ENCODE data around the gene PDXDC1. TPM values are rescaled to one million over a fixed set of nuclear protein-coding genes. Genes with fewer than 3 reads are reported as not detected.
"Not testable (repeated sequence)": the region's sequence is repeated elsewhere in the genome, so short reads cannot be mapped to it uniquely, and the experiment has no call there.

PDXDC1 gene
- total RNA-seq, 1 experiment from 2014 or later: 58.4 TPM

DNA sequence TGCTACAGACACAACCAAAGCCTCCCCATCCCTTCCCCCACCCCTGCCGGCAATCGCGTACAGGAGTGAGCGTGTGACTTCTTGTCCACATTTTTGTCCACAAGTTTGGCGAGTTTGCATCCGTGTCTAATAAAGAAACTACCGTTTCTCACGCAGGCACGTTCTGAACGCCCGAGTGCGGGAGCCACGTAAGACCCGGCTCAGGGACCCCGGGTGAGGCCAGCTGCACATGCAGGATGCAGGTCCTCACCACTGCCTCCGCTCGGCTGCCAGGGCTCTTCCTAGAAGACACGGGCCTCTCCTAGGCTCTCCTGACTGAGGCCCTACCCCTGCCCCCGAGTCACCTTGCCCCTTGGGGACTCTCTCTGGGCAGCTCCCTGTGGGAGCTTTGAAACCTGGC lies 174.0 kb downstream of the PDXDC1 start:
- H3K27ac ChIP-seq (ENCODE audit: low read length); H3K9me3 ChIP-seq (ENCODE audit: low read length); DNase-seq; H3K9me2 ChIP-seq (replicated peaks; ENCODE audit: insufficient read depth, low read length); H3K9ac ChIP-seq (ENCODE audit: low read length); H3K27me3 ChIP-seq (ENCODE audit: low read length); H3K4me2 ChIP-seq (ENCODE audit: low read depth, low read length, poor library complexity, severe bottlenecking); H3K4me1 ChIP-seq (ENCODE audit: low read length); H3K79me2 ChIP-seq (ENCODE audit: low read length); H3K36me3 ChIP-seq (ENCODE audit: insufficient read depth, low read length); H2AFZ ChIP-seq (ENCODE audit: low read length); H3K4me3 ChIP-seq (ENCODE audit: low read length); H4K20me1 ChIP-seq (ENCODE audit: insufficient read depth, low read depth, low read length): not testable (repeated sequence)

DNA sequence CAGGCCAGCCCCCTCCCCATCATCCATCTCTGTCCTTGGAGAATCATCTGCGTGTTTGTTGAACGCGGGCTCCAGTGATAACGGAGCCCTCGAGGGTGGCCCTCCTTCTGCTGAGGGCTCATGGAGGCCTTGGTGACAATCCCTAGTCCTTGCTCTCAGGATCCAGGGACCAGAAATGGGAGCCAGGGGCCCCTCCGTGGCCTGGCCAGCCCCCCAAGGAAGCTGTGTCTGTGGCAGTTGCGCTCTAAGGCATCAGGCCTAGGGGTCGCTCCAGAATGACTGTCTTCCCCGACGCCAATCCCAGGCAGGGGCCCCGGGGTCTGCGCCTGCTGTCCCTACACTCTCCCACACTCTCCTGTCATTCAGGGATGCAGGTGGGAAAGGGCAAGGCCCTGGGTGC lies 174.4 kb downstream of the PDXDC1 start:
- not testable (repeated sequence) for H3K27ac ChIP-seq (ENCODE audit: low read length); H2AFZ ChIP-seq (ENCODE audit: low read length); H3K4me3 ChIP-seq (ENCODE audit: low read length); H3K36me3 ChIP-seq (ENCODE audit: insufficient read depth, low read length); H4K20me1 ChIP-seq (ENCODE audit: insufficient read depth, low read depth, low read length); DNase-seq; H3K4me1 ChIP-seq (ENCODE audit: low read length); H3K79me2 ChIP-seq (ENCODE audit: low read length); H3K27me3 ChIP-seq (ENCODE audit: low read length); H3K9me2 ChIP-seq (replicated peaks; ENCODE audit: insufficient read depth, low read length); H3K4me2 ChIP-seq (ENCODE audit: low read depth, low read length, poor library complexity, severe bottlenecking); H3K9me3 ChIP-seq (ENCODE audit: low read length); H3K9ac ChIP-seq (ENCODE audit: low read length)

- not testable (repeated sequence) for H3K4me1 ChIP-seq (ENCODE audit: low read length); H3K9me3 ChIP-seq (ENCODE audit: low read length); H3K79me2 ChIP-seq (ENCODE audit: low read length); H2AFZ ChIP-seq (ENCODE audit: low read length); H3K9me2 ChIP-seq (replicated peaks; ENCODE audit: insufficient read depth, low read length); H4K20me1 ChIP-seq (ENCODE audit: insufficient read depth, low read depth, low read length); H3K36me3 ChIP-seq (ENCODE audit: insufficient read depth, low read length); H3K27ac ChIP-seq (ENCODE audit: low read length); H3K27me3 ChIP-seq (ENCODE audit: low read length)
- Histone ChIP-seq H3K9ac (ENCODE audit: low read length) (peak overlapping the region; percentile 58; the same call in 1 of the 2 replicates), H3K4me2 (ENCODE audit: low read depth, low read length, poor library complexity, severe bottlenecking) (peak overlapping the region; percentile 51), H3K4me3 (ENCODE audit: low read length) (peak overlapping the region; percentile 61; the same call in 1 of the 2 replicates)
- peak; percentile 56 for DNase-seq
These were observed 179.2 kb downstream of the PDXDC1 start for GRCh38 chr16:15154005-15154404.

DNA sequence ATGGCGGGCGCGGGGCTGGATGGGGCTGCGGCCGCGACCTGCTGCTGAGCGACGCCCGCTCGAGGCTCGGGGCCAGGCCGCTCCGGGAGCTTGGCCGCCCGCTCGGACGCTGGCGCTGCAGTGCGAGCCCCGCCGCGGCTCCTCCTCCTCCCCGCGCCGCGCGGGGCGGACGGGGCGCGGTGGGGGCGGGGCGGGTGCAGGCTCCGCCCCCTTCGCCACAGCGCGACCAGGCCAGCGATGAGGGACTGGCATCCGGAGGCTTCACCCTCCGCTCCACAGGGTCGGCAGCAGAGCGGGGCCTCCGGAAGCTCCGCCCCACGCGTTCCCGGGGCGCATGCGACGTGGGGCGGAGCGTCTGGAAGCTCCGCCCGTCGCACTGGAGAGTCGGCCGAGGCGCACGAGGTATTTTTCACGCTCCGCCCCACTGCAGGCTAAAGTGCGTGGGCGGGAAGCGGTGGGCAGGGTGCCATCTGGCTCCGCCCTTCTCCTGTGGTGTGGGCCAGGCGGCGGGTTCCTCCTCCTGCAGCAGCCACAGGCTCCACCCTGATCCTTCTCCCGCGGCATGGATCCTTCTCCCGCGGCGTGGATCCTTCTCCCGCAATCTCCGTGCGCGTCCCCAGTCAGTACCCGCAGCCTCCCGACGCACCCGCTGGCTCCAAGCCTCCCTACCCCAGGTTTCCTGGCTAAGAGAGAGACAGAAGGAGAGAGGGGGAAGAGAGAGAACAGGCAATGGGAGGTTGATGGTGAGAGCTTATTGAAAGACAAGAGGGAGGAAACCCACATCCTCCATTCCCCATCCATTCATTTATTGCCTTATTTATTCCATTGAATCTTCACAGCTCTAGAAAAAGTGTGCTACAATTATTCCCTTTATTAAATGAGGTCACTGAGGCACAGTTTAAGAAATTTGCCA lies 180.1 kb downstream of the PDXDC1 start:
- not testable (repeated sequence) for H3K36me3 ChIP-seq (ENCODE audit: insufficient read depth, low read length); H3K9me3 ChIP-seq (ENCODE audit: low read length); H2AFZ ChIP-seq (ENCODE audit: low read length); H3K27ac ChIP-seq (ENCODE audit: low read length); H3K9me2 ChIP-seq (replicated peaks; ENCODE audit: insufficient read depth, low read length); H3K4me1 ChIP-seq (ENCODE audit: low read length); H3K27me3 ChIP-seq (ENCODE audit: low read length); H3K79me2 ChIP-seq (ENCODE audit: low read length); H4K20me1 ChIP-seq (ENCODE audit: insufficient read depth, low read depth, low read length)
- peak overlapping the region; percentile 44 for H3K9ac ChIP-seq (ENCODE audit: low read length)
- peak; percentile 93 for DNase-seq
- H3K4me3 ChIP-seq (ENCODE audit: low read length): peak overlapping the region; percentile 44; the same call in 1 of the 2 replicates
- H3K4me2 ChIP-seq (ENCODE audit: low read depth, low read length, poor library complexity, severe bottlenecking): peak overlapping the region; percentile 47

DNA sequence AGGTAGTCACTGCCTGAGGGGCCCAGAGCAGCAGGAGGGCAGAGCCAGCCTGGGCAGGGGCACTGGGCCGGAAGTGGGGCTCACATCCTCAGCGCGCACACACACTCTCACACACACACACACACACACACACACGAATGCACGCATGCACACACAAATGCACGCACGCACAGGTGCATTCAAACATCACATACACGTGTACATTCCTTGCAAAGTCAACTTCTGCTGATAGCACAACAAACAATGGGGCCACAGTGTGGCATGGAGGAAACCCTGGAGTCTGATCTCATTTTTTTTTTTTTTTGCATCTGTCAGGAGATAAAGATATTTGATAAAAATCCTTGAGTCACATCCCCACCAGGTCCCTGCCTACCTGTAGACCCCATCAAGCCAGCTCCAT lies 182.8 kb downstream of the PDXDC1 start:
- not testable (repeated sequence) for H3K27me3 ChIP-seq (ENCODE audit: low read length); H3K4me2 ChIP-seq (ENCODE audit: low read depth, low read length, poor library complexity, severe bottlenecking); H2AFZ ChIP-seq (ENCODE audit: low read length); H3K27ac ChIP-seq (ENCODE audit: low read length); DNase-seq; H3K9me3 ChIP-seq (ENCODE audit: low read length); H3K79me2 ChIP-seq (ENCODE audit: low read length); H3K9me2 ChIP-seq (replicated peaks; ENCODE audit: insufficient read depth, low read length); H3K36me3 ChIP-seq (ENCODE audit: insufficient read depth, low read length); H3K9ac ChIP-seq (ENCODE audit: low read length); H3K4me1 ChIP-seq (ENCODE audit: low read length); H4K20me1 ChIP-seq (ENCODE audit: insufficient read depth, low read depth, low read length); H3K4me3 ChIP-seq (ENCODE audit: low read length)

GRCh38 chr16:15159671-15160070 lies 184.8 kb downstream of the PDXDC1 start:
- H3K36me3 ChIP-seq (ENCODE audit: insufficient read depth, low read length); H3K4me1 ChIP-seq (ENCODE audit: low read length); H3K4me2 ChIP-seq (ENCODE audit: low read depth, low read length, poor library complexity, severe bottlenecking); H3K9ac ChIP-seq (ENCODE audit: low read length); H3K9me2 ChIP-seq (replicated peaks; ENCODE audit: insufficient read depth, low read length); H2AFZ ChIP-seq (ENCODE audit: low read length); H4K20me1 ChIP-seq (ENCODE audit: insufficient read depth, low read depth, low read length); H3K9me3 ChIP-seq (ENCODE audit: low read length); H3K27me3 ChIP-seq (ENCODE audit: low read length); H3K4me3 ChIP-seq (ENCODE audit: low read length); DNase-seq; H3K27ac ChIP-seq (ENCODE audit: low read length); H3K79me2 ChIP-seq (ENCODE audit: low read length): not testable (repeated sequence)

DNA sequence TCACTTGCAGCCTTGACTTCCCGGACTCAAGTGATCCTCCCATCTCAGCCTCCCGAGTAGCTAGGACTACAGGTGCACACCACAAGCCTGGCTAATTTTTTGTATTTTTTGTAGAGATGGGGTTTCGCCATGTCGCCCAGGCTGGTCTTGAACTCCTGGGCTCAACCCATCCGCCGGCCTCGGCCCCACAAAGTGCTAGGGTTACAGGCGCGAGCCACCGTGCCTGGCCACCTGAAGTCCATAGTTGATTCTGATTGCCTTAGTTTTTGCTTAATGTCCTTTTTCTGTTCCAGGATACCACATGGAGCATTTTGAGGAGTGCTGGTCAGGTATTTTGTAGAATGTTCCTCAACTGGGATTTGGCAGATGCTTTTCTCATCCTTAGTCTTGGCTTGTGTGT lies 185.7 kb downstream of the PDXDC1 start:
- H3K4me3 ChIP-seq (ENCODE audit: low read length); H3K9me2 ChIP-seq (replicated peaks; ENCODE audit: insufficient read depth, low read length); H3K27me3 ChIP-seq (ENCODE audit: low read length); H3K27ac ChIP-seq (ENCODE audit: low read length); H3K36me3 ChIP-seq (ENCODE audit: insufficient read depth, low read length); H3K4me1 ChIP-seq (ENCODE audit: low read length); H3K9me3 ChIP-seq (ENCODE audit: low read length); H2AFZ ChIP-seq (ENCODE audit: low read length); H3K4me2 ChIP-seq (ENCODE audit: low read depth, low read length, poor library complexity, severe bottlenecking); H4K20me1 ChIP-seq (ENCODE audit: insufficient read depth, low read depth, low read length); H3K9ac ChIP-seq (ENCODE audit: low read length); DNase-seq; H3K79me2 ChIP-seq (ENCODE audit: low read length): not testable (repeated sequence)

- not testable (repeated sequence) for H3K4me2 ChIP-seq (ENCODE audit: low read depth, low read length, poor library complexity, severe bottlenecking); H3K36me3 ChIP-seq (ENCODE audit: insufficient read depth, low read length); H3K27ac ChIP-seq (ENCODE audit: low read length); H3K79me2 ChIP-seq (ENCODE audit: low read length); H3K9me3 ChIP-seq (ENCODE audit: low read length); H4K20me1 ChIP-seq (ENCODE audit: insufficient read depth, low read depth, low read length); DNase-seq; H3K9me2 ChIP-seq (replicated peaks; ENCODE audit: insufficient read depth, low read length); H3K27me3 ChIP-seq (ENCODE audit: low read length); H3K9ac ChIP-seq (ENCODE audit: low read length); H3K4me1 ChIP-seq (ENCODE audit: low read length); H3K4me3 ChIP-seq (ENCODE audit: low read length); H2AFZ ChIP-seq (ENCODE audit: low read length)
These were observed 188.2 kb downstream of the PDXDC1 start for GRCh38 chr16:15163055-15163454.

All from Karpas-422 (cell line).